IMR-90 (cell line): Measurements from ENCODE around the gene ZNF764.

Experiments used
- BHLHE40 ChIP-seq: fragments of 150-350 bp; IDR thresholded peaks from 2 replicates; pipeline ENCODE4 v1.6.1; 2016; ENCODE audit warnings: mild to moderate bottlenecking, low read depth, low read length
- CEBPB ChIP-seq: IDR thresholded peaks from 2 replicates; pipeline ENCODE4 v1.6.1; 2012; ENCODE audit warnings: low read depth, low read length, improper control_type of control experiment
- CHD1 ChIP-seq: IDR thresholded peaks from 2 replicates; pipeline ENCODE4 v1.6.1; 2012; ENCODE audit warnings: low read depth, low read length, improper control_type of control experiment
- FOS ChIP-seq: fragments of 150-350 bp; IDR thresholded peaks from 2 replicates; pipeline ENCODE4 v1.6.1; 2016; ENCODE audit warnings: low read depth, low read length
- MXI1 ChIP-seq: IDR thresholded peaks from 2 replicates; pipeline ENCODE4 v1.6.1; 2012; ENCODE audit warnings: low read depth, mild to moderate bottlenecking, low read length, moderate library complexity, borderline replicate concordance
- POLR2A ChIP-seq: IDR thresholded peaks from 2 replicates; pipeline ENCODE4 v1.6.1; 2012; ENCODE audit warnings: mild to moderate bottlenecking, low read depth, low read length
- RAD21 ChIP-seq: IDR thresholded peaks from 2 replicates; pipeline ENCODE4 v1.6.1; 2012; ENCODE audit warnings: low read length, improper control_type of control experiment
- RCOR1 ChIP-seq: IDR thresholded peaks from 2 replicates; pipeline ENCODE4 v1.6.1; 2012; ENCODE audit warnings: mild to moderate bottlenecking, low read length, improper control_type of control experiment; ENCODE audit not compliant: insufficient replicate concordance
- RFX5 ChIP-seq: IDR thresholded peaks from 2 replicates; pipeline ENCODE4 v1.8.0; 2012; ENCODE audit warnings: low read depth, mild to moderate bottlenecking, low read length, moderate library complexity
- TF ChIP-seq, protein P1 (sequence below): conservative IDR thresholded peaks from 2 replicates; pipeline ENCODE4 v1.5.1; 2012; ENCODE audit warnings: mild to moderate bottlenecking, low read depth, low read length, improper control_type of control experiment
- TF ChIP-seq, protein P2 (sequence below): fragments of 150-350 bp; IDR thresholded peaks from 2 replicates; pipeline ENCODE4 v1.6.1; 2017; ENCODE audit warnings: mild to moderate bottlenecking, antibody characterized with exemption, low read length, low read depth
- TF ChIP-seq, protein P3 (sequence below): fragments of 150-350 bp; IDR thresholded peaks from 2 replicates; pipeline ENCODE4 v1.6.1; 2016; ENCODE audit warnings: low read depth, mild to moderate bottlenecking, low read length, moderate library complexity, borderline replicate concordance

DNA sequence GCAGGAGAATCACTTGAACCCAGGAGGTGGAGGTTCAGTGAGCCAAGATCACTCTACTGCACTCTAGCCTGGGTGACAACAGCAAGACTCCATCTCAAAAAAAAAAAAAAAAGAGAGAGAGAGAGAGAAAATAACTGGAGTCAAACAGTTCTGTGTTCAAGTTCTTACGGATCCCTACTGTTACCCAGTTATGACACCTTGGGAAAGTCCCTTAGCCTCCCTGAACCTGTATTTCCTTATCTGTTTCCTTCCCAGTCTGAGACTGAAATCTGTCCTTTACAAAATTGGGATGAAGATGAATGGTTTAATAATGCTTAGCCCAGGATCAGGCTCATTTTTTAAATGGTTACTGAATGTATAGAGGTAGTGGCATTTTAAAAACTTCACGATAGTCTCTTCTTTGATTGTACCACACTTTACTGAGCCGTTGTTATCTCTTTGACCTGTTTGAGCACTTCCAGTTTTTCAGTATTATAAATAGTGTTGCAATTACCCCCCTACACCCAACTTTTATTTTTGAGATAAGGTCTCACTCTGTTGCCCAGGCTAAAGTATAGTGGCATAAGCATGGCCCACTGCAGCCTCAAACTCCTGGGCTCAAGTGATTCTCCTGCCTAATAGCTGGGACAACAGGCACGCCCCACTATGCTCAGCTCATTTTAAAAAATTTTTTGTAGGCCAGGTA lies 49.0 kb downstream of the ZNF764 start:
- no peak for TF ChIP-seq RFX5
- TF ChIP-seq, protein P1, sequence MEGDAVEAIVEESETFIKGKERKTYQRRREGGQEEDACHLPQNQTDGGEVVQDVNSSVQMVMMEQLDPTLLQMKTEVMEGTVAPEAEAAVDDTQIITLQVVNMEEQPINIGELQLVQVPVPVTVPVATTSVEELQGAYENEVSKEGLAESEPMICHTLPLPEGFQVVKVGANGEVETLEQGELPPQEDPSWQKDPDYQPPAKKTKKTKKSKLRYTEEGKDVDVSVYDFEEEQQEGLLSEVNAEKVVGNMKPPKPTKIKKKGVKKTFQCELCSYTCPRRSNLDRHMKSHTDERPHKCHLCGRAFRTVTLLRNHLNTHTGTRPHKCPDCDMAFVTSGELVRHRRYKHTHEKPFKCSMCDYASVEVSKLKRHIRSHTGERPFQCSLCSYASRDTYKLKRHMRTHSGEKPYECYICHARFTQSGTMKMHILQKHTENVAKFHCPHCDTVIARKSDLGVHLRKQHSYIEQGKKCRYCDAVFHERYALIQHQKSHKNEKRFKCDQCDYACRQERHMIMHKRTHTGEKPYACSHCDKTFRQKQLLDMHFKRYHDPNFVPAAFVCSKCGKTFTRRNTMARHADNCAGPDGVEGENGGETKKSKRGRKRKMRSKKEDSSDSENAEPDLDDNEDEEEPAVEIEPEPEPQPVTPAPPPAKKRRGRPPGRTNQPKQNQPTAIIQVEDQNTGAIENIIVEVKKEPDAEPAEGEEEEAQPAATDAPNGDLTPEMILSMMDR, result no peak
- no peak for TF ChIP-seq RCOR1
- no peak for TF ChIP-seq RAD21
- TF ChIP-seq POLR2A, result no peak
- TF ChIP-seq MXI1, result no peak
- TF ChIP-seq FOS, result no peak
- no peak for TF ChIP-seq CEBPB
- TF ChIP-seq, protein P2, sequence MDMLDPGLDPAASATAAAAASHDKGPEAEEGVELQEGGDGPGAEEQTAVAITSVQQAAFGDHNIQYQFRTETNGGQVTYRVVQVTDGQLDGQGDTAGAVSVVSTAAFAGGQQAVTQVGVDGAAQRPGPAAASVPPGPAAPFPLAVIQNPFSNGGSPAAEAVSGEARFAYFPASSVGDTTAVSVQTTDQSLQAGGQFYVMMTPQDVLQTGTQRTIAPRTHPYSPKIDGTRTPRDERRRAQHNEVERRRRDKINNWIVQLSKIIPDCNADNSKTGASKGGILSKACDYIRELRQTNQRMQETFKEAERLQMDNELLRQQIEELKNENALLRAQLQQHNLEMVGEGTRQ, result no peak
- TF ChIP-seq, protein P3, sequence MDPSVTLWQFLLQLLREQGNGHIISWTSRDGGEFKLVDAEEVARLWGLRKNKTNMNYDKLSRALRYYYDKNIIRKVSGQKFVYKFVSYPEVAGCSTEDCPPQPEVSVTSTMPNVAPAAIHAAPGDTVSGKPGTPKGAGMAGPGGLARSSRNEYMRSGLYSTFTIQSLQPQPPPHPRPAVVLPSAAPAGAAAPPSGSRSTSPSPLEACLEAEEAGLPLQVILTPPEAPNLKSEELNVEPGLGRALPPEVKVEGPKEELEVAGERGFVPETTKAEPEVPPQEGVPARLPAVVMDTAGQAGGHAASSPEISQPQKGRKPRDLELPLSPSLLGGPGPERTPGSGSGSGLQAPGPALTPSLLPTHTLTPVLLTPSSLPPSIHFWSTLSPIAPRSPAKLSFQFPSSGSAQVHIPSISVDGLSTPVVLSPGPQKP, result no peak
- TF ChIP-seq CHD1, result no peak
- no peak for TF ChIP-seq BHLHE40
